ENCODE data around the gene NR3C2.
"Not testable (repeated sequence)": the region's sequence is repeated elsewhere in the genome, so short reads cannot be mapped to it uniquely, and the experiment has no call there.

NR3C2 gene

GRCh38 chr4:148171596-148171995 is 270.6 kb downstream of the NR3C2 start:
- no peak for DNase-seq

DNA sequence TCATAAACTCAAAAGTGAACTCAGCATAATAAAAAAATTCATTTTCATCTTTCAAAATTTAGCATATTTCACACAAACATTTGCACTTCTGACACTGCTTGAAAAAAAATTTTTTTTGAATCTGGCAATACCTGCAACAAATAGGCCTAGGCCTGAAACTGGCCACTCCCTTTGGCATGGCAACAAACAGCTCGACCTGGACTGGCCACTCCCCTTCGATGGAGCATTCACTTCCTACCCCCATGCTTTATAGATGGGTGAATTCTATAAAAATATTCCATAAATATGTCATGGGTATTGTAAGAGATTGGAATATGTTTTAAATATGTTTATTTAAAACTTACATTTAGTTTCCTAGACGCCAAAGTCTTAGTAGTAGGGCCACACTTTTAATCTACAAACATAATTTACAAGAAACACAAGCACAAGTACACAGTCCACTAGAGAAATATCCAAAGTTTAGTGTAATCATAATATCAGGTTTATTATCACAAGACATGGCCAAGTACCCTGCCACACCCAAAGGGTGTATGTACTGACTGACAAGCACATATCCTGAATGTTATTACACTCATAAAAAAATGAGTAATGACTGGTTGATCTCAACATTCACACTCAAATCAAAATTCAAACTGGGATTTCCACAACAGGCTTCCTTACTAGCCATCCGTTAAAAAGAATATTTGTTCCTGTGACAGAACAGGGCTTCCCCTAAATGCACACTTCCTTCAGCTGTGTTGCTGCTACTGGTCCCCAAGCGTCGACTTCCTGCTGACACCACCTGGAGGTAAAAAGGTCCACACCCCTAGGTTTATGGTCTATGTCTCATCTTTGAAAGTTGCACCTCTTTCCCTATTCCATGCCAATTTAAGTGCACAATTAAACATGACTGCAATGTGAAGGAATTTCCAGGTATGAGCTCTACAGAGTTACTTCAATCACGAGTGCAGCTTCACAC is 271.5 kb downstream of the NR3C2 start:
- DNase-seq = no peak

DNA sequence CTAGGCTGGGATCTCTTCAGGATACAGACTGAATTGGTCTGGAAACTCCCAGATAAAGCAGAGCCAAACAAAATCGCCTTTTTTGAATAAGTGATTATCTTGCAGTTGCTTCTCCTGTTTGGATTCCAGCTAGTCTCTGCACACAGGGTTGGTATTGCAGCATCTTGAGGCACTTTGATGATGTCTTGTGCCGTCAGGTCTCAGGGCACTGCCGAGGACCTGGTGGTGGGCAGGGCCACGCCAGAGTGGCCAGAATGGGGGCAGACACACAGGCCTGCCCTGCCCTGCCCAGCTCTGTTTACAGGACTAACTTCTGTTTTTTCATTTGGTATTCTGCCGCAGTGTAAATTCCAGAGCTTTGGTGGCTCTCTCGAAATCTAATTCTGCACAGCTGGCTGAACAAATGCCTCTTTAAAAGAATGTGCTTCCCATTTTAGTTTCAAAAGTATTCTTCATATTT is 276.1 kb downstream of the NR3C2 start:
- DNase-seq = no peak

DNA sequence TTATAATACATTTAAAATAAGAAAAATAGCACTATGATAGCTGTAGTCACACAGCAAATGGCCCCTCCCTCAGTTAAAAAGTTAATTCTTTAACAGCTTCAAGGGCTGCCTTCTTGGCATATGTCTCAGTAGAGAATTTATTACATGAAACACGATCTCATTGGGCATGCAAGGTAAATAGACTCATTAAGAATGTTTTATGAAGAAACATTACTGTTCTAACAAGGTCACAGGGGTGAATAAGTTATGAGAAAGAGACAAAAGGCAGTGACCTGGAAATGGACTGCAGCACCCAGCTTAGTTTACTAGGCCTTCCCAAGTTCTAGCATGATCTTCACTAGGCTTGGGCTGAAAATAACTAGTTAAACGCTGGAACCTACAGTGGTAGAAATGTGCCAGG is 277.7 kb downstream of the NR3C2 start:
- no peak for DNase-seq

GRCh38 chr4:148162991-148163390 is 279.2 kb downstream of the NR3C2 start:
- DNase-seq = no peak

- no peak for DNase-seq
Measured at GRCh38 chr4:148162519-148162918, 279.7 kb downstream of the NR3C2 start.

DNA sequence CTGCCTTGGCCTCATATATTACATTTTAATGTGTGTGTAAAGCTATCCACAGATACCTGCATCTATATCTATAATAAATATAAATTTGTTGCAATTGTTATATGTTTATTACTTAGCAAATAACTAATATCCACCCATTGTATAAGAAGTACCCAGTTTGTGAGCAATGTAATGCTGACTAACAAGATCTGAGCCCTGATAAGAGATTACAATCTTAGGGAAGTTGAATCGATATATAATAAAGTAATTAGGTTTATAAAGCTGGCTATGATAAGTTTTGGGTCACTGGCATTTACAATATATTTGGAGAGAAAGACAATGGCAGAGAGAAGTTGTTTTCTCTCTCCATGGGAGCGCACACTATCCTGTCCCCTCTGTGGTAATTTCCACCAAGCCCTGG is 280.6 kb downstream of the NR3C2 start:
- DNase-seq = no peak

DNA sequence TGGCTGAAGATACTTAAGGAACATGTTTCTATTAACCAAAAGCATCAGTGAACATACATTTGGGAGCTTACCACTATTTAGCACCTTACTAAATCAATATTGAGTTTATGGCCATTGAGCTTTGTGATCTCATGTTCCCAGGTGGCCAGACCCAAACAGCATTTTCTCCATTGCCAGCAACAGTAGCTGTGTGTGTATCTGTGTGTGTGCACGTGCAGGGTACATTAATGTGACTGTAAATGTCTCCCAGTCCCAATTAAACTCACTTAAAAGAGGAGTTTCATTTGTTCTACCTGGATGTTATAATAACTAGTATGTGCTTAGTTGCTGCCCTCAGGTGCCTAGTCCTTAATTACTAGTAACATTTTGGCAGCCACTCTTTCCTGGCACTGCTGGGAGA is 282.4 kb downstream of the NR3C2 start:
- no peak for DNase-seq

- no peak for DNase-seq
Measured at GRCh38 chr4:148154769-148155168, 287.4 kb downstream of the NR3C2 start.

- no peak for DNase-seq
Measured at GRCh38 chr4:148152868-148153625, 289.2 kb downstream of the NR3C2 start.

GRCh38 chr4:148151806-148152205 is 290.4 kb downstream of the NR3C2 start:
- no peak for DNase-seq

DNA sequence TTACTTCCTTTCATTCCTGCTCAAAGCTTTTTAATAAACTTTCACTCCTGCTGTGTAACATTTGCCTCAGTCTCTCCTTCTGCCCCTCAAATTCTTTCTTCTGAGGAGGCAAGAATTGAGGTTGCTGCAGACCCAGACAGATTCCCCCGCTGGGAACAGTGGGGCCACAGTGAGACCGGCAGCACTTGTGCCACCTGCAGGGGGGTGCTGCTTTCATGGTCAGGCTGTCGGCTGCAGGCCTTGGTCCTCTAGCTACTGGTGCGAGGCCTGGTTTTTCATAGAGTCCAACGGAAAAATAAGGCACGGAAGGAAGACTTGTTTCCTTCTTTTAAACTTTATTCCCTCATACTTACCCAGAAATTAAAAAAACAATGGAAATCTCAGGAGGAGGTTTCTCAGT is 296.7 kb downstream of the NR3C2 start:
- no peak for DNase-seq

GRCh38 chr4:148143174-148143573 is 299.0 kb downstream of the NR3C2 start:
- DNase-seq = no peak

DNA sequence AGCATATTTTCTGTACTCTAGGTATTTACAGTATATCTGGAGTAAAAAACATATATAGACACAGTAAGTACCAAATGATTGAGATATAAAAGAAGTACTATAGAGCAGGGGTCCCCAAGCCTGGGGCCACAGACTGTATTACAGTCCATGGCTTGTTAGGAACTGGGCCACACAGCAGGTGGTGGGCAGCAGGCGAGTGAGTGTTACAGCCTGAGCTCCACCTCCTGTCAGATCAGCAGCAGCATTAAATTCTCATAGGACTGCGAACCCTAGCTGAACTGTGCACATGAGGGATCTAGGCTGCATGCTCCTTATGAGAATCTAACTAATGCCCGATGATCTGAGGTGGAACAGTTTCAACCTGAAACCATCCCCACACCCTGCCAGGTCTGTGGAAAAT is 300.7 kb downstream of the NR3C2 start:
- no peak for DNase-seq

DNA sequence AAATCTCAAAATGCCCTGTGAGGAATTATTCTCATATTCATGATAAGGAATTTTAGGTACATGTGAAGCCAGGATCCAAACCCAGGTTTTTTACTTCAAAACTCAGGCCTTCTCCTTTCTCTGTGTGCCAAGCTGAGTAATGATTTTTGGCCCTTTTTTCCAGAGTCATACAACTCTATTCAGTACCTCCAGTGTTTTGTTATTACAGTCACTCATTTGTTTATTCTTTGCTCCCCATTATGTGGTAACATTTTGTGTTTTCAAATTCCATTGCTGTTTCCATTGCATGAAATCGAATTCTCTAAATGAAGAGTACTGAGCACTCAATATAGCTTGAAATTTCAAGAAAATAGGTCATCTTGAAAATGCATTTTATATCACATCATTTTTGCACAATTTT is 315.4 kb downstream of the NR3C2 start:
- no peak for DNase-seq

DNA sequence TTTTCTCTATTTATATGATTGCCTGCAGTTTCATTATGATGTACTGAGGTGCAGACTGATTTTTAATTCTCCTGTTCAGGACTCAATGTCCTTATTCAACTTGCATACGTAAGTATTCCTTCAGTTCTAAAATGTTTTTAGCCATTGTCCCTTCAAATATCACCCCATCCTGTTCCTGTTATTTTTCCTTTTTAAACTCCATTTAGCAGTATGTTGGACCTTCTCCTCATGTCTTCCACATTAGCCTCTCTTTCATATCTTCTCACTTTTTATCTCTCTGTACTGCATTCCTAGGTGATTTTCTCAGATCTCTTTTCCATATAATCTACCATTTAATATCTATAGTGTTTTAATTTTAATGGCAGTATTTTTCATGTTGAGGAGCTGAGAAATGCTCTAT is 317.7 kb downstream of the NR3C2 start:
- no peak for DNase-seq

GRCh38 chr4:148123161-148123560 is 319.1 kb downstream of the NR3C2 start:
- not testable (repeated sequence) for DNase-seq

GRCh38 chr4:148120216-148120615 is 322.0 kb downstream of the NR3C2 start:
- DNase-seq = no peak

DNA sequence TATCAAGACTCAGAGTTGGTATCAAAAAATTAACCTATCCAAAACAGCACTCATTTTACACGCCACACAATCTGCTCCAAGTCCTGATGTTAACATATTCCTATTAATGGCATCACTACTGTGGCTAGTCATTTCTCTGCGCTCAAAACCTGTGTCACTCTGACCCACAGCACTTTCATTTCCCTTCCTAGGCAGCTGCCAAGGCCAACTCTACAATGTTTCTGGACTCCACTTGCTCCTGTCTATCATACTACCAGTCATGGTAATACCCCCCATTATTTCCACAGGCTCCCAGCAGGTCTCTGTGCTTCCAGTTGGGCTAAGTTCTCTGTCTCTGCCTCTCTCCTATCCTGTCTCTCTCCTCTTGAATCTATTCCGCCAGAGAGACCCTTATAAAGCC is 323.6 kb downstream of the NR3C2 start:
- DNase-seq = no peak

DNA sequence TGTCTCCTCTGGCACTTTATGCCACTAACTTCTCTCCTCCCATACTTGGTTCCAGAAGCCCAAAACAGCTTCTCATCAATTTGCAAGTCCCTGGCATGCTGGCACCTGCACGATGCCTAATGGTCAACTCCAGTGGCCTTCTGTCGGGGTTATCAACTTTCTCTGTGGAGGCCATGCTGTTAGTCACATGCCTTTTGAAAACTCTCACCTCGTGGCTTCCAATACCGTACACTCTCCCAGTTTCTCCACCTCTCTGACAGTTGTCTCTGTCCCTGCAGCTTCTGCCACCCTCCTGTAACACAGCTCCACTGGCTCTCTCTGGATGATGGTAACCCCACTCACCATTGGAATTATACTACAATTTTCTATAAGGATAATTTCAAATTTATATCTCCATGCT is 324.0 kb downstream of the NR3C2 start:
- DNase-seq = no peak

DNA sequence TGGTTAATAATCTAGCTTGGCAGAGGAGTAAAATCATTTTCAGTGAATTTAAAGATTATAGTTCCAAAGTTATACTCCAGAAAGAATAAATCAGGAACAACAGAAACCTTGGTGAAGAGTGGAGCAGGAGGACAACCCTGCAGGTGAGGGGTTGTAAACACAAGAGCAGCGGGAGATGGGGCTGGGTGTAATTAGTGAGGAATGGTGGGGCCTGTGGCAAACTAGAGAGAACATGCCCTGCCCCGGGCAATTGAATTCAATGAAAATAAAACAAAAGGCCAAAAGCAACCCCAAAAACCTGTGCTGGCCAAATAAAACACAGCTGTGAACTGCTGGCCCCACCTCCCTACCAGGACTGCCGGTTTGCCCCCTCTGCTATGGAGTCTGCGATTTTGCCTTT is 325.2 kb downstream of the NR3C2 start:
- no peak for DNase-seq

DNA sequence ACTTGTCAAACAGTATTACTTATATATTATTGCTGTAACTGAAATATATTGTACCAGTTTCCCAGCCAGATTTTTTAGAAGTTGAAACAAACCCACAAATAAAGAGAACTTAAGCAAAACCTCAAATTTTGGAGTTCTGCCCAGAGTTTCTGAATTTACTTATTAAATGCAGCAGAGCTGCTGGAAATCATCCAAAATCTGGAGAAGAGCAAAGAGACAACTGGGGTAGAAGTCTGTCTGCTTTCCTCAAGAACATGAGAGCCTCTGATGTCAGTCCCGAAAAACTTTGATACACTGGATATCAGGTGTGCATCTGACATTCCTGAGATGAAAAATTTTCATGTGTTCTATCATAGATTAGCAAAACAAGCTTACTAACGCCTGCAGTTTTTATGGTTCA is 325.9 kb downstream of the NR3C2 start:
- DNase-seq = peak in 1 of 56 donors; percentile 4

DNA sequence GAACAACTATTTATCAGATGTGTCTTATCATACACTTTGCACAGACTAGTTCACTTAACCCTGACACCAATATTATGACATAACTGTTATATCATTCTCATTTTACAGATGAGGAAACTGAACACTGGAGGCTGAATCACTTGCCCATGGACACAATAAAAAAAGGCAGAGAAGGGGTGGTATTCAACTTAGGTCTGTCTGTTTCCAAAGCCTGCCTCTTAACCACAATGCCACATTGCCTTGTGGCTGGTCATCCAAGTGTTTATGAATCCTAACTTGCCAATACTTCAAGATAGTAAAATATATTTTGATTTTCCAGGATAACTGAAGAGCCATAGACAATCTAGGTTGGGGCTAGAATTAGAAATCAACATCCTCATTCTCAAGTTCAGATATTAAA is 327.8 kb downstream of the NR3C2 start:
- DNase-seq = no peak
